H9 (cell line): Measurements from ENCODE around the gene XRRA1. TPM values are rescaled to one million over a fixed set of nuclear protein-coding genes. Genes with fewer than 3 reads are reported as not detected.

Experiments
- DNase-seq: peaks from one replicate; pipeline ENCODE4 v3.0.0-alpha.2; 2017
- H2AFZ ChIP-seq: one replicate; pipeline ENCODE4 v1.6.1; 2013; ENCODE audit warnings: mild to moderate bottlenecking, low read length, control low read depth, moderate library complexity
- H2AK5ac ChIP-seq: 2 replicates; pipeline ENCODE4 v1.6.1; 2013; ENCODE audit warnings: low read length, control low read depth, mixed read lengths; ENCODE audit not compliant: insufficient read length
- H2BK120ac ChIP-seq: one replicate; pipeline ENCODE4 v1.6.1; 2013; ENCODE audit warnings: low read depth, mild to moderate bottlenecking, low read length, control low read depth, inconsistent platforms; ENCODE audit not compliant: poor library complexity, severe bottlenecking
- H2BK12ac ChIP-seq: 2 replicates; pipeline ENCODE4 v1.6.1; 2013; ENCODE audit warnings: low read length, control low read depth, mixed read lengths, low read depth; ENCODE audit not compliant: insufficient read length
- H2BK15ac ChIP-seq: 2 replicates; pipeline ENCODE4 v1.6.1; 2013; ENCODE audit warnings: low read depth, low read length, control low read depth
- H2BK20ac ChIP-seq: one replicate; pipeline ENCODE4 v1.6.1; 2013; ENCODE audit warnings: low read depth, mild to moderate bottlenecking, low read length, control low read depth, inconsistent platforms; ENCODE audit not compliant: poor library complexity, severe bottlenecking
- H2BK5ac ChIP-seq: 2 replicates; pipeline ENCODE4 v1.6.1; 2013; ENCODE audit warnings: low read length, control low read depth, mixed read lengths; ENCODE audit not compliant: insufficient read length
- H3K14ac ChIP-seq: 2 replicates; pipeline ENCODE4 v1.6.1; 2013; ENCODE audit warnings: low read length, control low read depth; ENCODE audit not compliant: insufficient read depth
- H3K18ac ChIP-seq: 2 replicates; pipeline ENCODE4 v1.6.1; 2013; ENCODE audit warnings: low read depth, mild to moderate bottlenecking, mixed read lengths, low read length, control low read depth; ENCODE audit not compliant: insufficient read length
- H3K23ac ChIP-seq: 2 replicates; pipeline ENCODE4 v1.6.1; 2013; ENCODE audit warnings: low read length, control low read depth, mixed read lengths, low read depth; ENCODE audit not compliant: insufficient read length
- H3K23me2 ChIP-seq: 2 replicates; pipeline ENCODE4 v1.6.1; 2013; ENCODE audit warnings: low read depth, mild to moderate bottlenecking, mixed read lengths, low read length, control low read depth; ENCODE audit not compliant: insufficient read length, poor library complexity, severe bottlenecking
- H3K27ac ChIP-seq: 2 replicates; pipeline ENCODE4 v1.5.1; 2013; ENCODE audit warnings: low read length, control low read depth, mixed read lengths, low read depth; ENCODE audit not compliant: insufficient read length
- H3K27me3 ChIP-seq: 2 replicates; pipeline ENCODE4 v1.6.1; 2013; ENCODE audit warnings: low read length, control low read depth, inconsistent platforms; ENCODE audit not compliant: insufficient read depth
- H3K4ac ChIP-seq: 2 replicates; pipeline ENCODE4 v1.6.1; 2013; ENCODE audit warnings: low read depth, mild to moderate bottlenecking, control low read depth, inconsistent platforms, low read length, moderate library complexity
- H3K4me1 ChIP-seq: 2 replicates; pipeline ENCODE4 v1.6.1; 2013; ENCODE audit warnings: low read length, control low read depth, inconsistent platforms; ENCODE audit not compliant: insufficient read depth
- H3K4me2 ChIP-seq: 2 replicates; pipeline ENCODE4 v1.6.1; 2013; ENCODE audit warnings: low read length, control low read depth, mixed read lengths; ENCODE audit not compliant: insufficient read length, insufficient read depth
- H3K56ac ChIP-seq: 2 replicates; pipeline ENCODE4 v1.6.1; 2013; ENCODE audit warnings: low read depth, mild to moderate bottlenecking, mixed read lengths, low read length, control low read depth; ENCODE audit not compliant: insufficient read length
- H3K79me1 ChIP-seq: 2 replicates; pipeline ENCODE4 v1.6.1; 2013; ENCODE audit warnings: low read depth, mild to moderate bottlenecking, moderate library complexity, low read length, control low read depth, inconsistent platforms; ENCODE audit not compliant: insufficient read depth, poor library complexity, severe bottlenecking
- H3K79me2 ChIP-seq: 2 replicates; pipeline ENCODE4 v1.6.1; 2013; ENCODE audit warnings: low read length, control low read depth, inconsistent platforms; ENCODE audit not compliant: insufficient read depth
- H3K9ac ChIP-seq: 2 replicates; pipeline ENCODE4 v1.6.1; 2013; ENCODE audit warnings: low read length, control low read depth, mixed read lengths; ENCODE audit not compliant: insufficient read length; ENCODE audit errors: extremely low read depth
- H3K9me3 ChIP-seq: one replicate; pipeline ENCODE4 v1.6.1; 2013; ENCODE audit warnings: low read depth, low read length, inconsistent platforms; ENCODE audit not compliant: control insufficient read depth
- H3T11ph ChIP-seq: one replicate; pipeline ENCODE4 v1.6.1; 2013; ENCODE audit warnings: mild to moderate bottlenecking, low read length, control low read depth, inconsistent platforms
- H4K20me1 ChIP-seq: one replicate; pipeline ENCODE4 v1.6.1; 2013; ENCODE audit not compliant: control insufficient read depth, insufficient read length, insufficient read depth
- H4K5ac ChIP-seq: 2 replicates; pipeline ENCODE4 v1.6.1; 2013; ENCODE audit warnings: low read depth, mild to moderate bottlenecking, mixed read lengths, low read length, control low read depth; ENCODE audit not compliant: insufficient read length
- H4K8ac ChIP-seq: replicated peaks from 2 replicates; pipeline ENCODE4 v1.6.1; 2013; ENCODE audit warnings: low read length, control low read depth, mixed read lengths, low read depth; ENCODE audit not compliant: insufficient read length
- H4K91ac ChIP-seq: 2 replicates; pipeline ENCODE4 v1.6.1; 2013; ENCODE audit warnings: low read depth, mild to moderate bottlenecking, moderate library complexity, mixed read lengths, low read length, control low read depth; ENCODE audit not compliant: insufficient read length
- H3K27ac Mint-ChIP-seq, 3 experiments: 2 replicates in 2 of 3; 3 replicates in 1 of 3; pipeline ENCODE4 v1.8.0; 2020 to 2021; ENCODE audit warnings: mixed read lengths in 3 of 3, mild to moderate bottlenecking in 1 of 3, moderate library complexity in 1 of 3
- H3K27me3 Mint-ChIP-seq: 2 replicates; pipeline ENCODE4 v1.8.0; 2021; ENCODE audit warnings: low read depth, mild to moderate bottlenecking, moderate library complexity, mixed read lengths
- H3K36me3 Mint-ChIP-seq, 3 experiments: 2 replicates in 2 of 3; 3 replicates in 1 of 3; pipeline ENCODE4 v1.8.0; 2020 to 2021; ENCODE audit warnings: low read depth in 3 of 3, mixed read lengths in 3 of 3; ENCODE audit not compliant: insufficient read depth in 1 of 3
- H3K4me1 Mint-ChIP-seq, 2 experiments: 2 replicates each; pipeline ENCODE4 v1.8.0; 2020; ENCODE audit warnings: mixed read lengths in 2 of 2
- H3K4me3 Mint-ChIP-seq, 2 experiments: 2 replicates in 1 of 2; 3 replicates in 1 of 2; pipeline ENCODE4 v1.8.0; 2020 to 2021; ENCODE audit warnings: mild to moderate bottlenecking in 2 of 2, mixed read lengths in 2 of 2, moderate library complexity in 1 of 2
- H3K9me3 Mint-ChIP-seq, 2 experiments: 2 replicates in 1 of 2; 3 replicates in 1 of 2; pipeline ENCODE4 v1.8.0; 2020; ENCODE audit warnings: mild to moderate bottlenecking in 2 of 2, mixed read lengths in 2 of 2, moderate library complexity in 1 of 2
- total RNA-seq: library from RNA; stranded (reverse); gene quantifications from 2 replicates; pipeline ENCODE4 v1.2.1, GENCODE V29; 2021
- TF ChIP-seq, protein P1 (sequence below): fragments of 200-600 bp; sonication (generic); conservative IDR thresholded peaks from 3 replicates; pipeline ENCODE4 v1.8.0; 2021; ENCODE audit warnings: antibody characterized with exemption, mild to moderate bottlenecking

Gene XRRA1
- total RNA-seq, 1 experiment from 2014 or later, result 4.5 TPM

GRCh38 chr11:74809801-74810200 lies 139.1 kb downstream of the XRRA1 start:
- no peaks in the 10 kb centered on the region for H4K20me1 ChIP-seq
- H3K4me1 ChIP-seq, result no peaks in the 10 kb centered on the region
- no peak overlapping the region for H4K5ac ChIP-seq
- H3K79me2 ChIP-seq, result no peaks in the 10 kb centered on the region
- H3K27ac ChIP-seq, result no peak overlapping the region
- H3K79me1 ChIP-seq, result no peaks in the 10 kb centered on the region
- no peak overlapping the region for H2BK120ac ChIP-seq
- no peak overlapping the region for H3K18ac ChIP-seq
- H2AFZ ChIP-seq, result no peak overlapping the region
- Mint-ChIP-seq H3K4me1 (peaks cover 0 to 4% of the 10 kb centered on the region in 2 experiments; a peak in 1 of 4 replicates), H3K27me3 (no peaks in the 10 kb centered on the region), H3K9me3 (no peaks in the 10 kb centered on the region), H3K27ac (no peak overlapping the region), H3K4me3 (no peak overlapping the region), H3K36me3 (peaks cover 0 to 9% (median 5%) of the 10 kb centered on the region in 3 experiments; a peak in 3 of 7 replicates)
- no peaks in the 10 kb centered on the region for H3K27me3 ChIP-seq
- no peaks in the 10 kb centered on the region for H3K9me3 ChIP-seq
- H3K4ac ChIP-seq, result no peak overlapping the region
- no peak overlapping the region for H2BK15ac ChIP-seq
- no peak for DNase-seq
- TF ChIP-seq, protein P1, sequence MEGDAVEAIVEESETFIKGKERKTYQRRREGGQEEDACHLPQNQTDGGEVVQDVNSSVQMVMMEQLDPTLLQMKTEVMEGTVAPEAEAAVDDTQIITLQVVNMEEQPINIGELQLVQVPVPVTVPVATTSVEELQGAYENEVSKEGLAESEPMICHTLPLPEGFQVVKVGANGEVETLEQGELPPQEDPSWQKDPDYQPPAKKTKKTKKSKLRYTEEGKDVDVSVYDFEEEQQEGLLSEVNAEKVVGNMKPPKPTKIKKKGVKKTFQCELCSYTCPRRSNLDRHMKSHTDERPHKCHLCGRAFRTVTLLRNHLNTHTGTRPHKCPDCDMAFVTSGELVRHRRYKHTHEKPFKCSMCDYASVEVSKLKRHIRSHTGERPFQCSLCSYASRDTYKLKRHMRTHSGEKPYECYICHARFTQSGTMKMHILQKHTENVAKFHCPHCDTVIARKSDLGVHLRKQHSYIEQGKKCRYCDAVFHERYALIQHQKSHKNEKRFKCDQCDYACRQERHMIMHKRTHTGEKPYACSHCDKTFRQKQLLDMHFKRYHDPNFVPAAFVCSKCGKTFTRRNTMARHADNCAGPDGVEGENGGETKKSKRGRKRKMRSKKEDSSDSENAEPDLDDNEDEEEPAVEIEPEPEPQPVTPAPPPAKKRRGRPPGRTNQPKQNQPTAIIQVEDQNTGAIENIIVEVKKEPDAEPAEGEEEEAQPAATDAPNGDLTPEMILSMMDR, result no peak
- H3K23ac ChIP-seq, result no peak overlapping the region
- H2BK20ac ChIP-seq, result no peak overlapping the region
- no peak overlapping the region for H3K9ac ChIP-seq
- H3T11ph ChIP-seq, result no peak overlapping the region
- H3K4me2 ChIP-seq, result no peak overlapping the region
- H4K91ac ChIP-seq, result no peak overlapping the region
- H3K14ac ChIP-seq, result no peak overlapping the region
- no peak overlapping the region for H2AK5ac ChIP-seq
- H4K8ac ChIP-seq, result no peak overlapping the region
- H3K56ac ChIP-seq, result no peak overlapping the region
- H2BK5ac ChIP-seq, result no peak overlapping the region
- H2BK12ac ChIP-seq, result no peak overlapping the region
- H3K23me2 ChIP-seq, result no peaks in the 10 kb centered on the region
